HG03175 (cell line): Measurements from ENCODE around the gene ZBTB45.
"Not testable (repeated sequence)": the region's sequence is repeated elsewhere in the genome, so short reads cannot be mapped to it uniquely, and the experiment has no call there.

Experiments
- ATAC-seq: cut with Tn5 transposase; IDR thresholded peaks from one replicate; pipeline ENCODE4 v1.9.1; 2021; ENCODE audit warnings: mild to moderate bottlenecking, moderate library complexity; ENCODE audit not compliant: unreplicated experiment

The ZBTB45 gene

DNA sequence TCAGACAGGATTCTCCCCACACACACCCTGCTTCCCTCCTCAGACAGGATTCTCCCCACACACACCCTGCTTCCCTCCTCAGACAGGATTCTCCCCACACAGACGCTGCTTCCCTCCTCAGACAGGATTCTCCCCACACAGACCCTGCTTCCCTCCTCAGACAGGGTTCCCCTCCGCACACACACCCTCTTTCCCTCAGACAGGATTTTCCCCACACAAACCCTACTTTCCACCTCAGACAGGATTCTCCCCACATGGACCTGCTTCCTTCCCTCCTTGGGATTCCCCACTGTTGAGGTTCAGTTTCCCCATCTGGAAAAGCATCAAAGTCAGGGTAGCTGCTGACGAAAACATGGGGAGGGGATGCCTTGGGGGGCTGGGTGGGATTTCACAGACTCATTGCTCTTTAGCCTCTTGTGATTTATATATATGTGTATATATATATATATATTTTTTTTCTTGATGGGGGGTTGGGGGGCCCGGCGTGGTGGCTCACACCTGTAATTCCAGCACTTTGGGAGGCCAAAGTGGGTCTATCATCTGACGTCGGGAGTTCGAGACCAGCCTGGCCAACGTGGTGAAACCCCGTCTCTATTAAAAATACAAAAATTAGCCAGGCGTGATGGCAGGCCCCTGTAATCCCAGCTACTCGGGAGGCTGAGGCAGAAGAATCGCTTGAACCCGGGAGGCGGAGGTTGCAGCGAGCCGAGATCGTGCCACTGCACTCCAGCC, 23.2 kb upstream of the ZBTB45 start:
- not testable (repeated sequence) for ATAC-seq

DNA sequence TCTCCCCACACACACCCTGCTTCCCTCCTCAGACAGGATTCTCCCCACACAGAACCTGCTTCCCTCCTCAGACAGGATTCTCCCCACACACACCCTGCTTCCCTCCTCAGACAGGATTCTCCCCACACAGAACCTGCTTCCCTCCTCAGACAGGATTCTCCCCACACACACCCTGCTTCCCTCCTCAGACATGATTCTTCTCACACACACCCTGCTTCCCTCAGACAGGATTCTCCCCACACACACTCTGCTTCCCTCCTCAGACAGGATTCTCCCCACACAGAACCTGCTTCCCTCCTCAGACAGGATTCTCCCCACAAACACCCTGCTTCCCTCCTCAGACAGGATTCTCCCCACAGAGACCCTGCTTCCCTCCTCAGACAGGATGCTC, 19.6 kb upstream of the ZBTB45 start:
- ATAC-seq, result not testable (repeated sequence)

DNA sequence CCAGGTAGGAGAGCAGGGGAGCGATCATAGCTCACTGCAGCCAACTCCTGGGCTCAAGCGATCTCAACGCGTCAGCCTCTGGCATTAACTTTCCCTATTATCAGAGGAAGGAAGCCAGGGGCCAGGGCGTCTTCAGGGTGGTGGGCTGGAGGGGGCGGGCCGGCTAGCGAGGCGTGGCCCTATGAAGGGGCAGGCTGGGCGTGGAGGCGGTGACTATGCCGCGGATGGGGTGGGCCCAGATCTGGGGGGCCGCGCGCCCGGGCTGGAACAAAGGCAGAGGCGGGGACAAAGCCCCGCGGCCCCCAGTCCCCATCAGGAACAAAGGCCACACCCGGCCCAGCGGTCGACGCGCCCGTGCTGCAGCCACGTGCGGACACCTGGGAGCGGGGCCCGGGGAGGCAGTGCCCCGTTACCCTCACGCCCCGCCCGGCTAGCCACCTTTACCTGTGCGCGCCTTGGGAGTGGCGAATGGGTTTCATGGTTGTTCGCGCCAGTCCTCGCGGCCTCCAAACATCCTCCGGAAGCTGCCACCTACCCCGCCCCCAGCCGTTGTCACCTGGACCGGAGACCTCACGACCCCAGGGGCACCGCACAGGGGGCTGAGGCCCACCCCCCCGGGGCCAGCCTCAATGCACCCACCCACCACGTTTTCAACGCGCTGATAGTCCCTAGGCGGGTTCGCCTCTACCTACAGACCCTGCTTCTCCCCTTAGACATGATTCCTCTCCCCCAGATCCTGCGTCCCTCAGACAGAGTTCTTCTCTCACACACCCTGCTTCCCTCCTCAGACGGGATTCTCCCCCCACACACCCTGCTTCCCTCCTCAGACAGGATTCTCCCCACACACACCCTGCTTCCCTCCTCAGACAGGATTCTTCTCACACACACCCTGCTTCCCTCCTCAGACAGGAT, 18.9 kb upstream of the ZBTB45 start:
- no peak for ATAC-seq

GRCh38 chr19:58536852-58537798, 17.5 kb upstream of the ZBTB45 start:
- no peak for ATAC-seq

- ATAC-seq, result no peak
Measured at GRCh38 chr19:58535857-58536256, 16.2 kb upstream of the ZBTB45 start.

- ATAC-seq, result no peak
Measured at GRCh38 chr19:58531034-58531840, 11.6 kb upstream of the ZBTB45 start.

DNA sequence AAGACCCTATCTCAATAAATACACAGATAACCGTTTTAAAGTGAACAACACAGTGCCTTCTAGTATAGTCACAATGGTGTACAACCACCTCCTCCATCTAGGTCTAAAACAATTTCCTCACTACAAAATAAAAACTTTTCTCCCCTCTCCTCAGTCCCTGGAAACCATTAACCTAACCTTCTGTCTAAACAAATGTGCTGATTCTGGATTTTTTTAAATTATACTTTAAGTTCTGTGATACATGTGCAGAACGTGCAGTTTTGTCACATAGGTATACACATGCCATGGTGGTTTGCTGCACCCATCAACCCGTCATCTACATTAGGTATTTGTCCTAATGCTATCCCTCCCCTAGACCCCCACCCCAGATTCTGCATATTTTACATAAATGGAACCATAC, 9.8 kb upstream of the ZBTB45 start:
- ATAC-seq, result no peak

DNA sequence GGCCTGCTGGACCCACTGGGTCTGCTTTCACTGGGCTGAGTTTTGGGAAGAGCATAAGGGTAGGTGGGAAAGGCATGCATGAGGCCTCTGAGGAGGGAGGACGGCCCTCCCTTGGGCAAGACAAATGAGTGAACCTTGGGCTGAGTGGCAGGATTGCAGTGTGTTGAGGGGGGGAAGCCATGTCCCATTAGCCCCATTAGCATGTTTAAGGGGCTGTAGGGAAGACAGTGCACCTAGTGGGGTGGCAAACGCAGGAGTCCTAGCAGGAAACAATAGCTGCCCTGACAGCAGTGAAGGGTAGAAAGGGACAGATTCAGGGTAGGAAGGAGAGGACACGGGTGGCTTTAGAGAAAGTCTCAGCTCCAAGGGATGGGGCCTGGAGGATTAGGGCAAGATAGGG, 3.1 kb upstream of the ZBTB45 start:
- no peak for ATAC-seq

- ATAC-seq, result no peak
Measured at GRCh38 chr19:58521651-58522050, 2.0 kb upstream of the ZBTB45 start.

DNA sequence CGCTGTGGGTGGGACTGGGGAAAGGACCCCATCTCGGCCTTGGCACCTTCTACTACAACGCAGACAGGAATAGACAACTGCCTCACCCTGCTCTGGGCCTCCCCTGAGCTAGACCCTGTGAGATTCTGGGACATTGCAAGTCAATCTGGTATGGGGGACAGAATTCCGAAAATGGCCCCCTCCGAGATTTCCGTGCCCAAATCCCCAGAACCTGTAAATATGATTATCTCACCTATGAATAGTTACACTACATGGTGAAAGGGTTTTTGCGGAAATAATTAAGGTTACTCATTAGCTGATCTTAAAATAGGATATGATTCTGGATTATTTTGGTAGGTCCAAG, 618 bp upstream of the ZBTB45 start:
- ATAC-seq, result no peak

GRCh38 chr19:58519087-58519354, 589 bp downstream of the ZBTB45 start:
- no peak for ATAC-seq

DNA sequence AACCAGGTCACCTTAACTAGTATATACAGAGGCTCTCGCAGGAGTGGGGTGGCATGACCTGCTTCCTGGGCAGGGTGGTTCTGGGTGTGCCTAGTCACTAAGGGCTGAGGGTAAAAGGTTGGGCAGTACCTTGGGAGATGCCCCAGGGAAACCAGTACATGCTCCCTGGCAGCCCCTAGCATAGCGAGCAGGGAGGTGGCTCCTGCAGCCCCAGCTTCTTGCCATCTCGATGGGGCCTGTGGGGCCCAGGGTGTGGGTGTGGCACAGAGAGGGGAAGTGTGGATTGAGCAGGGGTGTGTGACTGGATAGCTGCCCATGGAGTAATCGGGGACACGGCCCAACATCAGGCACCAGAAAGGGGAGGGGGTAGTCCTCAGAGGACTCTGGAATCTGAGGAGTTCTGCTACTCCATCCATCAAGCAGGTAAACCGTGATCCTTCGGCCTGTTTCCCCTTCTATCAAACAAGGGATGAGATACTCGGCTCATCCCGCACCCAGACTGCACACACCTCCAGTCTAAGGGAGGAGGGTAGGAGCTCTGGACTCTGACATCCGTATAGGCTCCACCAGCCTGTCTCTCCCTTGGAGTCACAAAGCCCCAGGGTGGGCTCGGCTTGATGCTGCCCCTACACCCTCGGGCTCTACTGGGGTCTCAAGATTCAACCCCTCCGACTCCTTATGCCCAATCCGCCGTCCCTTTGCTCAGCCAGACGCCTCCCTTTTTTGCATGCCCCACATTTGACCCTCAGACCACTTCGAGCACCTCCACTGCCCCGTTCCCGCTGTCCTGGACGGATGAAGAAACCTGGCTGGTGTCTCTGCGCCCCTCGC, 1.1 kb downstream of the ZBTB45 start:
- ATAC-seq, result no peak

DNA sequence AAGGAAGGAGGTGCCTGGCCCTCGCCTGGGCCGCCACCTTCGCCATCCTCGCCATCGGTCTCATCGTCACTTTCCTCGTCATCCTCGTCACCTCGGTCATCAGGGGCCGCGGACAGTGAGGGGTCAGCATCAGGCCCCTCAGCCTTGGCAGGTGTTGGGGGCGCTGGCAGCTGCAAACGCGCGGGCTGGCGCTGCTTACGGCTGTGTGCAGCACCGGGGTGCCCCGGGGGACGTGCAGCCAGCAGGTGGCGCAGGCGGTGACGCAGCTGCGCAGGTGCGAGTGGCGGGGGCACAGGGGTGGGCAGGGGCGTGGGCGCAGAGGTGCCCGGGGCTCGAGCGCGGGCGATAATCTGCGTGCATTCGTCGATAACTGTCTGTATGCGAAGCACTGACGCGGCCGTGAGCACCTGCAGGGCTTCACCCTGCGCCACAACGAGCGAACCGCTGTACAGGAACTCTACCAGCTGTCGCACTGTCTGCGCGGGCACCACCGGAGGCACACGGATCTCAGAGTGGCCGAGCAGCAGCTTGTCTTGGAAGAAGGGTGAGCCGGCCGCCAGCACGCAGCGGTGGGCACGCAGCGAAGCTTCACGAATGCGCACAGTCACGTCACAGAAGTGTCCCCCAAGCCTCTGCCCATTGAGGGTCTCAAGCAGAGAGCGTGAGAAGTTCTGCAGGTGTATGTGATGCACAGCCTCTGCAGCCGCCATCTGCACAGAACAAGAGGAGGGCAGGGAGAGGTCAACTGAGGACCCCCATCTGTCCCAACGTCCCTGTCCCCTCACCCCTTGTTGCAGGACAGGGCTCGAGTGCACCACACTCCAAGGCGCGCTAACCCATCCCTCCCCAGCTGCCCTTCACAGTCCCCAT, 2.4 kb downstream of the ZBTB45 start:
- no peak for ATAC-seq

DNA sequence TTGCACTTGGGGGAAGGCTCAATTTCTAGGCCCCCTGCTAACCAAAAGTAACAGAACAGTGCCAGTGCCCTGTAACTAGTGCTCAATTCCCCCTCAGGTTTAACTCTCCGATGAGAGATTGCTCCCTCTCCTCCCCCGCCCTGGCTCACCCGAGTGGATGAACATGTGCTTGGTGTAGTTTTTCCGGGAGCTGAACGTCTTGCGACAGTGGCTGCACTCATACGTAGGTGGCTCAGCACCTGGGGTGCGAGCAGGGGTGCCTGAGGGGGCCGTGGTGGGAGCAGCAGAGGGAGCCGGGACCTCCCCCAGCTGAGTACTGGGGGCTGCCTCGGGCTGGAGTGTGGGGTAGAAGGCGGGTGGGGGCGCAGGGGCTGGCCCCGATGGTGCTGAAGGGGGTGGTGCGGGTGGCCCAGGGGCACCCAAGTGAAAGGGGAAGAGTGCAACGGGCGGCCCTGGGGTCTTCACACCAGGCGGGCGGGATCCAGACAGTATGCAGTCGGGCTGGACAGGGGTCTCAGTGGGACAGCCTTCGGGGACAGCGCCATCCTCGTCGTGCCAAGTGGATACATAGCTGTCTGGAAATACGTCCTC, 3.3 kb downstream of the ZBTB45 start:
- no peak for ATAC-seq

GRCh38 chr19:58515259-58515658, 4.4 kb downstream of the ZBTB45 start:
- ATAC-seq, result no peak

DNA sequence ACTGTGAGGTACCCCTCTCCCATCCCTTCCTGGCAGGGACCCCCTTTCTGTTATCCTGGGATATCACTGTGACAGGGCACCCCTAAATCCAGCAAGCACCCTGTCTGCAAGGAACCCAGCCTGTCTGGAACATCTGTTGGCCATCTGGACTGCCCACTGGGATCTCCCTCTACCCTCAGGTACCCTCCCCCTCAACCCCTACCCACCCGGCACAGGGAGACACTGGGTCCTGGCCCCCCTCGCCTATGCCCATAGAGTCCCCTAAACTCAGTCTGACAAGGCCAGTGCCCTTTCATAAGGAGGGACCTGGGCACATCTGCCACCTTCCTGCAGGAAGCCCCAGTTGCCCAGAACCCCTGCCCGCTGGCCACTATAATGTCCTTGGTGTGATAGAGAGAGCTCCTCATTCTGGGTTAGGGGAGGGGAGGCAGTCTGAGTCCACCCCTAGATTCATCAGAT, 5.0 kb downstream of the ZBTB45 start:
- no peak for ATAC-seq

DNA sequence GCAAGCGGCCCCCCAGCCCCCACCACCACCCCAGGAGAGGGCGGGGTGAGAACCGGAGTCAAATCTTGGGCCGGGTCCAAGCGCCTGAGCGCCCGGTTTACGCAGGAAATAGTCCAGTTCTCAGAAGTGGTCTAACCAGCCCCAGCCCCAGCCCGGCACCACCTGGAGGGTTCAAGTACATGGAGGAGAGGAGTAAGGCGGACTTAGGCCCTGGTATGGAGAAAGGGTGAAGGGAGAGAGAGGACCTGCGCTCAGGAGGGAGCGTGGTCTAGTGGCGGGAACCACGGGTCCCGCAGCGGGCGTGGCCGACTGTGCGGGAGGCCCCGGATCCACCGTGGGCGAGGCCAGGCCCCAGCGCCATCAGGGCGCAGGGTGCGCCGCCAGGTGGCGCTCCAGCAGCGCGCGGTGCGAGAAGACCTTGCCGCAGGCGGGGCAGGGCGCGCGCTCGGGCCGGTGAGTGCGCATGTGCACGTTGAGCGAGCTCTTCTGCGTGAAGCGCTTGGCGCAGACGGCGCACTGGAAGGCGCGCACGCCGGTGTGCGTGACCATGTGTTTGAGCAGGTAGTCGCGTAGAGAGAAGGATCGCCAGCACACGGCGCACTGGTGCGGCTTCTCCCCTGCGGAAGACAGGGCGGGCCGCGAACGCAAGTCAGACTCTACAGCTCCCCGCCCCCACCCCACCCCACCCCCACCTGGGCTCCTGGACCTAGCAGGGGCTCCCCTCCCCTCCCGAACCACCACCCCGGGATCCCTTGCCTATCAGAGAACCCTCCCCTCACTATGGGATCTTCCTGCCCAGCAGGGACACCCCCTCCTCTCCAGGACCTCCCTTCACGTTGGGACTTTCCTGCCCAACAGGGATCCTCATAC, 5.7 kb downstream of the ZBTB45 start:
- ATAC-seq, result peak; percentile 79
